ENCODE measurements around the gene HADH. TPM values are rescaled to one million over a fixed set of nuclear protein-coding genes. Genes with fewer than 3 reads are reported as not detected.

HADH gene
- total RNA-seq, 1 experiment from 2014 or later, result 41.6 TPM

DNA sequence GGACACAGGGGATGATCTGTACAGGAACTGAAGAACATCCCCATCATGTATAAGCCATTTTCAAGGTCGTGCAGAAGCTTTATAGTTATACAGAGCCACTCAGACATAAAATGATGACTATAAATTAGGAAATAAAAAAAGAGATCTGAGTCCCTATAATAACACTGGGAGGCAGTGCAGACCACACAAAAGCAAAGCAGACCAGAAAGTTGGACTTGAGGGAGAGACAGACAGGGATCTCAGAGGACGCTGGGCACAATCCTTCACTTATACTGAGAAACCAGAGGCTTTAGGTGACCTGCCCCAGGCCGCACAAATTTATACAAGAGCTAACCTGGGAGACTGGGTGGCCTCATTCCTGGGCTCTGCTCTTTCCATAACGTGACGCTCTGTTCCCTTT, 70.5 kb downstream of the HADH start:
- H3K4me3 ChIP-seq (ENCODE audit: low read length), result no peak overlapping the region
- H3K27ac ChIP-seq (ENCODE audit: low read length), result no peak overlapping the region
- no peaks in the 10 kb centered on the region for H3K36me3 ChIP-seq (ENCODE audit: insufficient read depth, low read length)
- no peak overlapping the region for H2AFZ ChIP-seq (ENCODE audit: low read length)
- H3K4me2 ChIP-seq (ENCODE audit: low read depth, low read length, poor library complexity, severe bottlenecking), result no peak overlapping the region
- DNase-seq, result peak; percentile 55
- no peaks in the 10 kb centered on the region for H3K4me1 ChIP-seq (ENCODE audit: low read length)
- H3K9me3 ChIP-seq (ENCODE audit: low read length), result no peaks in the 10 kb centered on the region
- no peaks in the 10 kb centered on the region for H4K20me1 ChIP-seq (ENCODE audit: insufficient read depth, low read depth, low read length)
- no peak overlapping the region for H3K9ac ChIP-seq (ENCODE audit: low read length)
- H3K79me2 ChIP-seq (ENCODE audit: low read length), result no peaks in the 10 kb centered on the region
- H3K9me2 ChIP-seq (replicated peaks; ENCODE audit: insufficient read depth, low read length), result no peaks in the 10 kb centered on the region
- H3K27me3 ChIP-seq (ENCODE audit: low read length), result no peaks in the 10 kb centered on the region

DNA sequence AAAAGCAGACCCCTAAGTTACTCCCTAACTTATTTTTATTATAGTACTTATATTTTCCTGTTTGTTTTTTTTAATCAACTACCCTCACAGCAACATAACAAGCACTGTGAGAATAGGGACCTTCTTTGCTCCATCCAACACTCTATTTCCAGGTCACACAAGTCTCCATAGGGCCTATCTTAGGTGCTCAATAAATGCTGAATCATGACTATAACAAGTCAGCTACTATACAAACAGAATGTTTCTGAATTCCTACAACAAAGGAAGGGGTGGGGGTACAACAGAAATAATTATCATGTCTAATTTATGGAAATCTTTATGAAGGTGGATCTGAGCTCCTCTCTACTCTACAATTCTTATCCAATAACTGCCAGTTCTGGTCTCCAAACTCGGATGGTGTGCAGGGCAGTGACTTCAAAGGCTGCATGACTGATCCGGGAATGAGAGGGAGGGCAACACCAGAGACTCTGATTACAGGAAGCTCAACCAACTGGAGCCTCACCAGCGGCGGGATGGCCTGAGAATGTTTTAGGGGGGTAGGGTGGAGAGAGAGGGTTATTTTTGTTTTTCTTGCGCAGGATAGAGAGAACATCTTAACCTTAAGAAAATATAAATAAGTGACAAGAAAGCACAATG, 71.1 kb downstream of the HADH start:
- H3K4me3 ChIP-seq (ENCODE audit: low read length), result no peak overlapping the region
- DNase-seq, result no peak
- no peaks in the 10 kb centered on the region for H3K9me3 ChIP-seq (ENCODE audit: low read length)
- H3K27ac ChIP-seq (ENCODE audit: low read length), result no peak overlapping the region
- H4K20me1 ChIP-seq (ENCODE audit: insufficient read depth, low read depth, low read length), result no peaks in the 10 kb centered on the region
- no peak overlapping the region for H2AFZ ChIP-seq (ENCODE audit: low read length)
- H3K4me2 ChIP-seq (ENCODE audit: low read depth, low read length, poor library complexity, severe bottlenecking), result no peak overlapping the region
- H3K9ac ChIP-seq (ENCODE audit: low read length), result no peak overlapping the region
- no peaks in the 10 kb centered on the region for H3K4me1 ChIP-seq (ENCODE audit: low read length)
- H3K79me2 ChIP-seq (ENCODE audit: low read length), result no peaks in the 10 kb centered on the region
- no peaks in the 10 kb centered on the region for H3K36me3 ChIP-seq (ENCODE audit: insufficient read depth, low read length)
- H3K9me2 ChIP-seq (replicated peaks; ENCODE audit: insufficient read depth, low read length), result no peaks in the 10 kb centered on the region
- no peaks in the 10 kb centered on the region for H3K27me3 ChIP-seq (ENCODE audit: low read length)

DNA sequence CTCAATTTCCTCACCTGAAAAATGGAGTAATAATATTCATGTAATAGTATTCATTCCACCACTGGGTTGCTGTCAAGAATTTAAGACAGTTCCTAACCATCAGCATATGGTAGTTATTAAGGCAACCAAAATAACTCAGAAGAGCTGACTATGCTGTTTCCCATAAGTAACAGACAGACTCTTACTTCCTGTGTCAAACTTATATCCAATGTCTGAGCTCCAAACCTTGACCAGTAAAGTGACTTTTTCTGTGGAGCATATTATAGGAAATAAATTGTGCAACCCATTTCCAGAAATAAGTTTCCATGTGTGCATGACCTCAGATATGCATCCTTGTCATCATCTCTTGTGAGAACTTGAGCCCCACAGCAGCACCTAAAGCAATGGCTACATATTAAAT, 78.8 kb downstream of the HADH start:
- DNase-seq, result no peak
- H3K9me3 ChIP-seq (ENCODE audit: low read length), result no peaks in the 10 kb centered on the region
- H3K36me3 ChIP-seq (ENCODE audit: insufficient read depth, low read length), result no peaks in the 10 kb centered on the region
- H3K4me3 ChIP-seq (ENCODE audit: low read length), result no peak overlapping the region
- no peak overlapping the region for H3K27ac ChIP-seq (ENCODE audit: low read length)
- no peak overlapping the region for H2AFZ ChIP-seq (ENCODE audit: low read length)
- no peaks in the 10 kb centered on the region for H3K4me1 ChIP-seq (ENCODE audit: low read length)
- H3K27me3 ChIP-seq (ENCODE audit: low read length), result no peaks in the 10 kb centered on the region
- H3K4me2 ChIP-seq (ENCODE audit: low read depth, low read length, poor library complexity, severe bottlenecking), result no peak overlapping the region
- H3K9me2 ChIP-seq (replicated peaks; ENCODE audit: insufficient read depth, low read length), result no peaks in the 10 kb centered on the region
- no peaks in the 10 kb centered on the region for H4K20me1 ChIP-seq (ENCODE audit: insufficient read depth, low read depth, low read length)
- no peak overlapping the region for H3K9ac ChIP-seq (ENCODE audit: low read length)
- H3K79me2 ChIP-seq (ENCODE audit: low read length), result no peaks in the 10 kb centered on the region

DNA sequence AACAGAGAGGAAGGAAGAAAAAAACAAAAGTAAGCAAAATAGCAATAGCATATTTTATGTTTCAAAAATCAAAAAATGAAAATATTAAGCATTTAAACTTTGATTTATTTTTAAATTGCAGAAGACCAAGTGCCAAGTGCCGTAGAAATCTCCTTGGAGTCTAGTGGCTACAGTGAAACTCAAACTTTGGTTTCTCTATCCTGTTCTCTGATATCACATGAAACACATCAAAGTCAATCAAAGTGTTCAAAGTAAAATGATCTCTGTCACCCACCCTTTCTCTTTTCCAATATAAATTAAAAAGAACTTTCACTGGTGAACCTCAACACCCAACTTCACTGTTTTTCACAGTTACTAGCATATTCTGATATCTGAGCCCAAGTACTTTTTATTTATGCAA, 81.1 kb downstream of the HADH start:
- no peak for DNase-seq
- H3K4me3 ChIP-seq (ENCODE audit: low read length), result no peak overlapping the region
- H2AFZ ChIP-seq (ENCODE audit: low read length), result no peak overlapping the region
- H3K9ac ChIP-seq (ENCODE audit: low read length), result no peak overlapping the region
- H3K4me1 ChIP-seq (ENCODE audit: low read length), result no peaks in the 10 kb centered on the region
- H3K27me3 ChIP-seq (ENCODE audit: low read length), result no peaks in the 10 kb centered on the region
- no peaks in the 10 kb centered on the region for H3K9me3 ChIP-seq (ENCODE audit: low read length)
- no peak overlapping the region for H3K4me2 ChIP-seq (ENCODE audit: low read depth, low read length, poor library complexity, severe bottlenecking)
- H3K79me2 ChIP-seq (ENCODE audit: low read length), result no peaks in the 10 kb centered on the region
- no peak overlapping the region for H3K27ac ChIP-seq (ENCODE audit: low read length)
- H3K9me2 ChIP-seq (replicated peaks; ENCODE audit: insufficient read depth, low read length), result no peaks in the 10 kb centered on the region
- H4K20me1 ChIP-seq (ENCODE audit: insufficient read depth, low read depth, low read length), result no peaks in the 10 kb centered on the region
- H3K36me3 ChIP-seq (ENCODE audit: insufficient read depth, low read length), result no peaks in the 10 kb centered on the region

DNA sequence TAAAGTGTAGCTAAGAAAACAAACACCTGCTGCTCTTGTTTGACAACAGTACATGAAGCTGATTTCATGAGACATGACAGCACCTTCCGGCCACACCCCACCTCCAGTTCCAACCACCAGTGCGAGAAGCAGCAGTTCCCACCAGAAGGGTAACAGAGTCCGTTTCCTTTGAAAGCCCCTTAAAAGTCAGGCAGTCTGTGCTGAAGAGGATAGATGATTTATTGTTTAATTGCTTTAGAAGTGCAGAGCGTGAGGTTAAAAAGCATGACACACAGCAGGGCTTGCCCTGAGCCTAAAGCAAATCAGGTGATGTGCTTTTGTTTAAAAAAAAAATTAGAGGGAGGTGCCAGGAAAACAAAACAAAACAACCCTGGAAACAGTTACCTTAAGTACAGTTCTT, 82.6 kb downstream of the HADH start:
- Histone ChIP-seq H3K36me3 (ENCODE audit: insufficient read depth, low read length) (no peaks in the 10 kb centered on the region), H3K9me2 (replicated peaks; ENCODE audit: insufficient read depth, low read length) (no peaks in the 10 kb centered on the region)

DNA sequence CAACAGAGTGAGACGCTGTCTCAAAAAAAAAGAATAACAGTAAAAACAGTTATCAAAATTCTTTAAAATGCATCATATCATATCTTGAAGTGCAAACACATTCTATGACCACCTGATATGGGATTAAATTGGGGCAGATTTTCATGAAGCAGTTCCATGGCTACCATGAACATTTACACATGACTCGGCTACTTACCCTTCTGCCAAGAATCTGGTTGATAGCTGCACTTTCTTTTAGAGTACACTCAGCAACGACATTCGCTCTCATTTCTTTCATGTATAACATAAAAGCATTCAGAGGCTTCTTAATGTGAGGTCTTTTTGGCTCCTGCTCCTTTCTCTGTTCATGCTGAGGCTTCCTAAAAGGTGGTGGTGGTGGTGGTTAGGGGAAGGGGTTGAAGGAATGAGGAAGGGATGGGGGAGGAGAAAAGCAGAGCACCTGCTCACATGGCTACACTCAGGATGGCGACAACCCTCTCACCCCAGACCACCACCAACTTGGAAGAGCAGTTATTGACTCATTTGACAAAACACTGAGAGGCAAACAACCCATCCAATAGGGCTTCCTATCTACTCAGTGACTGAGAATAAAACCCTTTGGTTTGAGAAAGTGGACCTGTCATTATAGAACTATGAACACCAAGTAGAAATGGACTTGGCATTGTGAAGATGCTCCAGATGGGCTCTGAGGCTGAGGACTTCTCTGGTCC, 88.5 kb downstream of the HADH start:
- no peak overlapping the region for H3K4me3 ChIP-seq (ENCODE audit: low read length)
- H3K36me3 ChIP-seq (ENCODE audit: insufficient read depth, low read length), result no peaks in the 10 kb centered on the region
- no peak overlapping the region for H3K9ac ChIP-seq (ENCODE audit: low read length)
- no peaks in the 10 kb centered on the region for H4K20me1 ChIP-seq (ENCODE audit: insufficient read depth, low read depth, low read length)
- H3K9me3 ChIP-seq (ENCODE audit: low read length), result no peaks in the 10 kb centered on the region
- no peak overlapping the region for H3K27ac ChIP-seq (ENCODE audit: low read length)
- no peaks in the 10 kb centered on the region for H3K27me3 ChIP-seq (ENCODE audit: low read length)
- no peaks in the 10 kb centered on the region for H3K9me2 ChIP-seq (replicated peaks; ENCODE audit: insufficient read depth, low read length)
- no peaks in the 10 kb centered on the region for H3K4me1 ChIP-seq (ENCODE audit: low read length)
- H2AFZ ChIP-seq (ENCODE audit: low read length), result no peak overlapping the region
- no peak for DNase-seq
- H3K4me2 ChIP-seq (ENCODE audit: low read depth, low read length, poor library complexity, severe bottlenecking), result no peak overlapping the region
- H3K79me2 ChIP-seq (ENCODE audit: low read length), result no peaks in the 10 kb centered on the region

More for the DNA sequence above, 82.6 kb downstream of the HADH start:
- Histone ChIP-seq H3K9me3 (ENCODE audit: low read length) (no peaks in the 10 kb centered on the region), H3K4me3 (ENCODE audit: low read length) (no peak overlapping the region), H3K27ac (ENCODE audit: low read length) (no peak overlapping the region), H3K27me3 (ENCODE audit: low read length) (no peaks in the 10 kb centered on the region), H4K20me1 (ENCODE audit: insufficient read depth, low read depth, low read length) (no peaks in the 10 kb centered on the region), H3K79me2 (ENCODE audit: low read length) (no peaks in the 10 kb centered on the region), H3K4me1 (ENCODE audit: low read length) (no peaks in the 10 kb centered on the region), H3K9ac (ENCODE audit: low read length) (no peak overlapping the region), H2AFZ (ENCODE audit: low read length) (no peak overlapping the region), H3K4me2 (ENCODE audit: low read depth, low read length, poor library complexity, severe bottlenecking) (no peak overlapping the region)
- DNase-seq, result no peak

DNA sequence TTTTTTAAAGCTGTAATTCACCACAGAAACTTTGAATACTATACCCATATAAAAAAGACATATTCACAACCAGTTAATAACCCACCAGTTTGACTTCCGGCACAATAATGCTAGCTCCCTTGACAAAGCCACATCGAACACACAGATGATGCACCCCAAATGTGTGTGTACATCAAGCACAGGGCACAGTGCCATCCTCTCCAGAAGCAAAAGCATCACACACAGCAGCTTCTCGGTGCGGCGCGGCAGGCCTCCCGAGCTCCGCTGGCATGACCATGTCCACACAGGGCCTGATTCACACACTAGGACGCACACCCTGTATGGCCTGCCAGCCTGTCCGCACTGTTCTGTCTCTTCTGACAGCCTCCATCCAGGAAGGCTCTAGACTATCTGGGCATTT, 91.1 kb downstream of the HADH start:
- no peaks in the 10 kb centered on the region for H3K27me3 ChIP-seq (ENCODE audit: low read length)
- H3K4me2 ChIP-seq (ENCODE audit: low read depth, low read length, poor library complexity, severe bottlenecking), result no peak overlapping the region
- H3K79me2 ChIP-seq (ENCODE audit: low read length), result no peaks in the 10 kb centered on the region
- H4K20me1 ChIP-seq (ENCODE audit: insufficient read depth, low read depth, low read length), result no peaks in the 10 kb centered on the region
- no peak for DNase-seq
- H3K9me2 ChIP-seq (replicated peaks; ENCODE audit: insufficient read depth, low read length), result no peaks in the 10 kb centered on the region
- no peak overlapping the region for H3K9ac ChIP-seq (ENCODE audit: low read length)
- H3K9me3 ChIP-seq (ENCODE audit: low read length), result no peaks in the 10 kb centered on the region
- no peak overlapping the region for H3K4me3 ChIP-seq (ENCODE audit: low read length)
- H3K27ac ChIP-seq (ENCODE audit: low read length), result no peak overlapping the region
- H3K4me1 ChIP-seq (ENCODE audit: low read length), result no peaks in the 10 kb centered on the region
- no peaks in the 10 kb centered on the region for H3K36me3 ChIP-seq (ENCODE audit: insufficient read depth, low read length)
- no peak overlapping the region for H2AFZ ChIP-seq (ENCODE audit: low read length)

DNA sequence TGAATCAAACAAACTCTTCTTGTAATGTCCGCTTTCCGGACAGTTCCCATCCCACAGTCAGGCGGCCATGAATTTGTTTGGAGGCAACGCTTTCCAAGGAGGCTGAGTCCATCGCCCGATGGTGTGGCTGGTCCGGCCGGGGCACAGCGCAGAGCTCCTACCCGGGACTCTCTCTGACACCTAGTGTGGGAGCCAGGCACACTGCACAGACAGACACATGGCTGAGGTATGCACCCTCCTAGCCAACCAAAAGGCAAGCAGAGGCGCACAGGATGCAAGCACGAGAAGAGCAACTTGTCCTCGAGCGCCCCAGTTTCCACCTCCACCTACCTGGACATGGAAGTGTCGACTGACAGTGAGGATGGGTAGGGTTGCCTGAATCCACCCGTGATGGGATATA, 91.6 kb downstream of the HADH start:
- Histone ChIP-seq H3K4me3 (ENCODE audit: low read length) (no peak overlapping the region), H3K4me2 (ENCODE audit: low read depth, low read length, poor library complexity, severe bottlenecking) (no peak overlapping the region), H3K9ac (ENCODE audit: low read length) (no peak overlapping the region), H3K4me1 (ENCODE audit: low read length) (no peaks in the 10 kb centered on the region), H3K27ac (ENCODE audit: low read length) (no peak overlapping the region), H4K20me1 (ENCODE audit: insufficient read depth, low read depth, low read length) (no peaks in the 10 kb centered on the region), H2AFZ (ENCODE audit: low read length) (no peak overlapping the region), H3K79me2 (ENCODE audit: low read length) (no peaks in the 10 kb centered on the region), H3K27me3 (ENCODE audit: low read length) (no peaks in the 10 kb centered on the region), H3K9me3 (ENCODE audit: low read length) (no peaks in the 10 kb centered on the region), H3K9me2 (replicated peaks; ENCODE audit: insufficient read depth, low read length) (no peaks in the 10 kb centered on the region), H3K36me3 (ENCODE audit: insufficient read depth, low read length) (no peaks in the 10 kb centered on the region)
- no peak for DNase-seq
